Measurements from ENCODE around the gene PPTC7. TPM values are rescaled to one million over a fixed set of nuclear protein-coding genes. Genes with fewer than 3 reads are reported as not detected.
A peak's percentile ranks its signal among the peaks of the same experiment; 100 is the strongest.

Gene PPTC7
- total and polyA plus RNA-seq, 12 donors, result 18.9 to 162 (median 76.3) TPM

DNA sequence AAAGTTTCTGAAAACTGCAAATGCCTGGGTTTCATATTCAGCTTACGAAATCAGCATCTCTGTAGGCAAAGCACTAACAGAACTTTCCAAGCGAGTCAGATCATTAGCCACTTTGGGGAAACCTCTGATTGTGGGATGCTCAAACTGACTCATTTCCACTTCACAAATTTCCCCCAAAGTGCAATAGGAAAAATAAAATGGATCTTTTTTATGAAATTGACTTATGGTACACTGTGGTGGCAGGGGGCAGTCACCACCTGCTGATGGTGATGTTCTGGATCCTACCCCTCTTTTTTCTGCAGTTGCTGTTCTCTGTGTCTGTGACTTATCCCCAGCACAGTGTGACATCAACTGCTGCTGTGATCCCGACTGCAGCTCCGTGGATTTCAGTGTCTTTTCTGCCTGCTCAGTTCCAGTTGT, 36.4 kb upstream of the PPTC7 start:
- 82% methylated on average over 4 of the region's 4 CpGs for WGBS, 2 donors
- ATAC-seq (no peak), DNase-seq (no peak)
- TF ChIP-seq, protein P1, sequence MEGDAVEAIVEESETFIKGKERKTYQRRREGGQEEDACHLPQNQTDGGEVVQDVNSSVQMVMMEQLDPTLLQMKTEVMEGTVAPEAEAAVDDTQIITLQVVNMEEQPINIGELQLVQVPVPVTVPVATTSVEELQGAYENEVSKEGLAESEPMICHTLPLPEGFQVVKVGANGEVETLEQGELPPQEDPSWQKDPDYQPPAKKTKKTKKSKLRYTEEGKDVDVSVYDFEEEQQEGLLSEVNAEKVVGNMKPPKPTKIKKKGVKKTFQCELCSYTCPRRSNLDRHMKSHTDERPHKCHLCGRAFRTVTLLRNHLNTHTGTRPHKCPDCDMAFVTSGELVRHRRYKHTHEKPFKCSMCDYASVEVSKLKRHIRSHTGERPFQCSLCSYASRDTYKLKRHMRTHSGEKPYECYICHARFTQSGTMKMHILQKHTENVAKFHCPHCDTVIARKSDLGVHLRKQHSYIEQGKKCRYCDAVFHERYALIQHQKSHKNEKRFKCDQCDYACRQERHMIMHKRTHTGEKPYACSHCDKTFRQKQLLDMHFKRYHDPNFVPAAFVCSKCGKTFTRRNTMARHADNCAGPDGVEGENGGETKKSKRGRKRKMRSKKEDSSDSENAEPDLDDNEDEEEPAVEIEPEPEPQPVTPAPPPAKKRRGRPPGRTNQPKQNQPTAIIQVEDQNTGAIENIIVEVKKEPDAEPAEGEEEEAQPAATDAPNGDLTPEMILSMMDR (IDR thresholded peaks at IDR 0.05), result no peak
- Histone ChIP-seq H3K4me1 (peaks cover 0 to 7% (median 4%) of the 10 kb centered on the region in 9 donors), H3K27me3 (no peaks in the 10 kb centered on the region), H3K9me3 (no peaks in the 10 kb centered on the region), H3K4me3 (no peak overlapping the region), H3K36me3 (peaks cover 0 to 31% (median 0%) of the 10 kb centered on the region in 9 donors), H3K27ac (no peak overlapping the region)
- intact Hi-C loops (cut with DNase I), result loop anchor here in 8 of 10 donors (10.0 kb wide), 3 partner anchors 75 to 265 kb away; no protein-coding TSS in a partner anchor

DNA sequence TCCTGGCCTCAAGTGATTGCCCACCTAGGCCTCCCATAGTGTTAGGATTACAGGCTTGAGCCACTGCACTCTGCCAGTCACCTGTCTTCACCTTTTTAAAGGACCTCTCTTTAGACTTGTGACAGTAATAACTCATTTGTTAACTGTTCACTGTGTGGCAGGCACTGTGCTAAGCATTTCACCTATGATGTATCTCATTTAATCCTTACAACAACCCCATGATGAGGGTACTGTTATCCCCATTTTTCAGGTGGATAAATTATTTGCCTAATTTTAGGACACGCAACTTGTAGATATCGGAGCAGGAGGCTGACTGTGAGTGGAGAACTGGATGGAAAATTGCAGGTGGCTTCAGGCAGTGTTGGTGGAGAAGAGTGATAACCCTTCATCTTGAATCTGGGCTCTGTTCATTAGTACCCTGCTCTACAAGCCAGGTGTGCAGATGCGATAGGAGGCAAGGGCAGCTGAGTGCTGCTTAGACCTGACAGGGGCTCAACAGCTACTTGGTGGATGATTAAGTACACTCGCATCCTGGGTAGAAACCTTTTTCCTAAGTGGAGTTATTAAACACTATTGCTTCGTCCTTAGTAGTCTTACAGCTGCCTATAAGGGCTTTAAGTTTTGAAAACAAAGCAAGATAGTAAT, 33.5 kb upstream of the PPTC7 start:
- intact Hi-C loops (cut with DNase I), result loop anchor here in 8 of 10 donors (10.0 kb wide), 3 partner anchors 78 to 268 kb away; no protein-coding TSS in a partner anchor
- Histone ChIP-seq H3K27ac (no peak overlapping the region), H3K27me3 (no peaks in the 10 kb centered on the region), H3K4me3 (no peak overlapping the region), H3K9me3 (no peaks in the 10 kb centered on the region), H3K36me3 (peaks cover 0 to 13% (median 0%) of the 10 kb centered on the region in 9 donors), H3K4me1 (peaks cover 0 to 19% (median 7%) of the 10 kb centered on the region in 9 donors)
- ATAC-seq (no peak), DNase-seq (no peak)
- WGBS, 2 donors, result 86 to 96% methylated on average over 5 of the region's 5 CpGs
- TF ChIP-seq, protein P1 (IDR thresholded peaks at IDR 0.05), result no peak

DNA sequence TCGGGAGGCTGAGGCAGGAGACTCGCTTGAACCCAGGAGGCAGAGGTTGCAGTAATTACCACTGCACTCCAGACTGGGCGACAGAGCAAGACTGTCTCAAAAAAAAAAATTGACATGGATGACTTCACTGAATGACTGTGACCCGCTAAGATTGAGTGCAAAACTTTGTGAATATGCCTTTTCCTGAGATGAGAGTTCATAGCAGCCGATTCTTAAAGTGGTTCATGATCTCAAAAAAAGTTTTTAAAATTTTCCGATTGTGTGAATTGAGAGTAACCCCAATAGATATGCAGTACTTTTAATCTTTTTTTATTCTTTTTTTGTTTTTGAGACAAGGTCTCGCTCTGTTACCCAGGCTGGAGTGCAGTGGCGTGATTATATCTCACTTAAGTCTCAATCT, 32.1 kb upstream of the PPTC7 start:
- Histone ChIP-seq H3K27me3 (no peaks in the 10 kb centered on the region), H3K4me1 (peaks cover 0 to 19% (median 7%) of the 10 kb centered on the region in 9 donors), H3K27ac (no peak overlapping the region), H3K4me3 (no peak overlapping the region), H3K9me3 (no peaks in the 10 kb centered on the region), H3K36me3 (peaks cover 0 to 11% (median 0%) of the 10 kb centered on the region in 9 donors)
- TF ChIP-seq, protein P1 (IDR thresholded peaks at IDR 0.05), result no peak
- DNase-seq (no peak), ATAC-seq (no peak)
- intact Hi-C loops (cut with DNase I), result loop anchor here in 8 of 10 donors (10.0 kb wide), 3 partner anchors 80 to 270 kb away; no protein-coding TSS in a partner anchor
- WGBS, 2 donors, result 91 to 95% methylated on average over 8 of the region's 8 CpGs

DNA sequence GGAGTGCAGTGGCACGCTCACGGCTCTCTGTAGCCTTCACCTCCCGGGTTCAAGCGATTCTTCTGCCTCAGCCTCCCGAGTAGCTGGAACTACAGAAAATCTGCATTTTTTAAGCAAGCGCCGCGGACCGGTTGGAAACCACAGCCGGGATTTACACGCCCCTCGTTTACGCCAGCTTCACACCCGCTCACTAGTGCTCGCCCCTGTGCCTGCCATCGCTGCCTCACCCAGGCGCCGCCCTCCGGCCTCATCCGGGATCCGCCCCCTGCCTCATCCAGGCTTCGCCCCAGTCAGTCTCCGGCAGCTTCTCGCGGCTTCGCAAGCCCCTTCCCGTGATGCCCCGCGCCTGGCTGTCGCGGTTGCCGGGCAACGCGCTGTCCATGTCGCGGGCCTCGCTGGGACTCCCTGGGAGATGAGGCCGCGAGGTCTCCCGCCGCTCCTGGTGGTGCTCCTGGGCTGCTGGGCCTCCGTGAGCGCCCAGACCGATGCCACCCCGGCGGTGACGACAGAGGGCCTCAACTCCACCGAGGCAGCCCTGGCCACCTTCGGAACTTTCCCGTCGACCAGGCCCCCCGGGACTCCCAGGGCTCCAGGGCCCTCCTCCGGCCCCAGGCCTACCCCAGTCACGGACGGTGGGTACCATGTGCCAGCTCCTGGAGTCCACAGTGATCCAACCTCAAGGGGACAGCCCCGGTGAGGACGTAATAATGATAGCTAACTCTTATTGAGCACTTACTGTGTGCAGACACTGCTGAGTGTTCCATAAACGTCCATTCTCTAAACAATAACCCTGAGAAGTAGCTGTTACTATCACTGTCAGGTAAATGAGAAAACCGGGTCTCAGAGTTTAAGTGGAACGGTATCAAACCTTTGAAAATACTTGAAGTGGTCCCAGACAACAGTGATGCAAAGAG, 30.9 kb upstream of the PPTC7 start, which contains the start of gene TCTN1:
TCTN1 (plus strand) TSS at position 359 of the 914 bp plus-strand sequence; CDS start at position 413, 54 bp downstream.
- peak within 1 kb of the TSS; percentile 50 to 86 (median 72) for H3K4me3 ChIP-seq
- DNase-seq (peak; percentile 97 to 98), ATAC-seq (peak; percentile 98 to 100 (median 99))
- H3K36me3 ChIP-seq, result peaks cover 0 to 11% (median 0%) of the 10 kb centered on the region in 9 donors
- H3K27me3 ChIP-seq, result no peaks in the 10 kb centered on the region
- peak within 1 kb of the TSS in 9 of 10 donors; percentile 52 to 88 (median 76) for H3K27ac ChIP-seq
- TF ChIP-seq, protein P1 (IDR thresholded peaks at IDR 0.05), result peak in 4 of 9 donors; percentile 9 to 33 (median 23)
- H3K4me1 ChIP-seq, result peaks cover 0 to 19% (median 7%) of the 10 kb centered on the region in 9 donors
- intact Hi-C loops (cut with DNase I), result loop anchor here (5.0 to 10.0 kb wide), 7 partner anchors 78 to 273 kb away; no protein-coding TSS in a partner anchor
- WGBS, 2 donors, result 2 to 3% methylated on average over 57 to 60 of the region's 60 CpGs
- no peaks in the 10 kb centered on the region for H3K9me3 ChIP-seq

Data from heart right ventricle (tissue), 16 donors.